ENCODE results near the gene PFN1. TPM values are rescaled to one million over a fixed set of nuclear protein-coding genes. Genes with fewer than 3 reads are reported as not detected.

PFN1 gene
- total RNA-seq, 2 donors from 2014 or later: 839 to 1,278 TPM

DNA sequence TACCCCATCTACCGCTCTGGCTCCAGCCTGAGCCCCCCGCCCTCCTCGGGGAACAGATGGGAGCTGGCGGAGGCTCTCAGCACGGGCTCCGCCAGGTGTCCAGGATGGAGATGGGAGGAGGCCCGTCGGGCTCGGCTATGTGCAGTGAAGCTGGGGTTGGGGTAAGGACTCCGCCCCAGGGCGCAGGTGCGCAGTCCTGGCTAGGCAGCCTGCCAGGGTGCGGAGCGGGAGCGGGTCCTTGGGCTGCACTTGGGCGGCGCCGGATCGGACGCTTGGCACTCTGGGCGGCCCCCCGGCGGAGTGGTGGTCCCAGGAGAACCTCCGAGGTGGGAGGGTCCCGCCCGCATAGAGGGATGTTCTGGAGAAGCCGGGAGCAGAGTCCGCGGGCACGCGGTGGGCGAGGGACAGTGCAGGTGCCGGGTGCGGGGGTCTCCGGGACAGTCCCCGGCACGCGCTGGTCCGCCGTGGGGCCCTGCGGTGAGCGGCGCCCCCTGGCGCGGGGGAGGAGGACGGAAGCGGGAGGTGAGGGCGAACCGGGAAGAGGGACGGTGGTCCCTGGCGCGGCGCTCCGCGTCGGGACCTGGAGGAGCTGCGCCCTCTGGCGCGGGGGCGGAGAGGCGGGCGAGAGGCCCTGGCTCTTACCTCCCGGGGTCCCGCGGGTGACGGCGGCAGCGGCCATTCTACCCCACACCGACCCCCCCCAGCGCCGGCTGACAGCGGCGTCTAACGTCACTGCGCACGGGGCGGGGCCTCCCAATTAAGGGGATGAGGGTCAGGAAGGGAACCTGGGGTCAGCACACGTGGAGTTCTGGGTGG, 38.8 kb upstream of the PFN1 start, which contains the start of gene CAMTA2:
Gene CAMTA2 (minus strand): TSS at position 725 of the 816 bp plus-strand sequence. CDS start 1,453 bp downstream, outside the sequence.
- Histone ChIP-seq H3K27ac (peak within 1 kb of the TSS; percentile 96), H3K9ac (ENCODE audit: low read depth in 2 of 2, low read length in 2 of 2) (peak within 1 kb of the TSS; percentile 92 to 99), H3K27me3 (no peaks in the 10 kb centered on the region), H3K9me3 (no peaks in the 10 kb centered on the region), H3K36me3 (peaks cover 5% of the 10 kb centered on the region), H3K4me3 (peak within 1 kb of the TSS; percentile 95), H3K4me1 (peaks cover 9% of the 10 kb centered on the region)
- intact Hi-C loops (cut with DNase I): no loop called here
- peak; percentile 94 for DNase-seq
- TF ChIP-seq, protein P1, sequence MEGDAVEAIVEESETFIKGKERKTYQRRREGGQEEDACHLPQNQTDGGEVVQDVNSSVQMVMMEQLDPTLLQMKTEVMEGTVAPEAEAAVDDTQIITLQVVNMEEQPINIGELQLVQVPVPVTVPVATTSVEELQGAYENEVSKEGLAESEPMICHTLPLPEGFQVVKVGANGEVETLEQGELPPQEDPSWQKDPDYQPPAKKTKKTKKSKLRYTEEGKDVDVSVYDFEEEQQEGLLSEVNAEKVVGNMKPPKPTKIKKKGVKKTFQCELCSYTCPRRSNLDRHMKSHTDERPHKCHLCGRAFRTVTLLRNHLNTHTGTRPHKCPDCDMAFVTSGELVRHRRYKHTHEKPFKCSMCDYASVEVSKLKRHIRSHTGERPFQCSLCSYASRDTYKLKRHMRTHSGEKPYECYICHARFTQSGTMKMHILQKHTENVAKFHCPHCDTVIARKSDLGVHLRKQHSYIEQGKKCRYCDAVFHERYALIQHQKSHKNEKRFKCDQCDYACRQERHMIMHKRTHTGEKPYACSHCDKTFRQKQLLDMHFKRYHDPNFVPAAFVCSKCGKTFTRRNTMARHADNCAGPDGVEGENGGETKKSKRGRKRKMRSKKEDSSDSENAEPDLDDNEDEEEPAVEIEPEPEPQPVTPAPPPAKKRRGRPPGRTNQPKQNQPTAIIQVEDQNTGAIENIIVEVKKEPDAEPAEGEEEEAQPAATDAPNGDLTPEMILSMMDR (IDR thresholded peaks at IDR 0.05): peak; percentile 72

DNA sequence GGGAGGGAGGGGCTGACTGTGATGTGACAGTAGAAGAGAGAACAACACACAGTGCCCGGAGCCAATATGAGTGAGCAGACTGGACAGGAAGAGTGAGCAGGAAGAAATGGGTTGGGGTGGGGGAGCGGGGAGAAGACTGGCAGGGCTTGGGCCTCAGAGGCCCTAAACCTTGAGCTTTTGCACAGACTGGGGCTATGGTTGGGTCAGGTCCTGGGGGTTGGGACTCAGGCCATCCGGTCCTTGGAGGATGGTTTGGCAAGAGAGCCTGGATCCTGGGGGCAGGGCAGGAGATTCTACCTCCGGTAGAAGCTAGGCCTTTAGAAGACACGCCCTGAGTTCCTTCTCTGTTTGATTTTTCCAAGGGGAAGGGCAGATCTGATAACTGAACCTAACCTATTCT, 38.1 kb upstream of the PFN1 start:
- Histone ChIP-seq H3K4me3 (peak overlapping the region; percentile 95), H3K27ac (peak overlapping the region; percentile 96), H3K9me3 (no peaks in the 10 kb centered on the region), H3K36me3 (peaks cover 5% of the 10 kb centered on the region), H3K27me3 (no peaks in the 10 kb centered on the region), H3K4me1 (peaks cover 9% of the 10 kb centered on the region), H3K9ac (ENCODE audit: low read depth in 2 of 2, low read length in 2 of 2) (peak overlapping the region; percentile 92 to 99)
- intact Hi-C loops (cut with DNase I): no loop called here
- TF ChIP-seq, protein P1 (IDR thresholded peaks at IDR 0.05): no peak
- DNase-seq: peak; percentile 57

- intact Hi-C loops (cut with DNase I): loop anchor here (5.0 kb wide), 1 partner anchor 80 kb away; no protein-coding TSS in a partner anchor
- Histone ChIP-seq H3K36me3 (peaks cover 5% of the 10 kb centered on the region), H3K27me3 (no peaks in the 10 kb centered on the region), H3K9me3 (no peaks in the 10 kb centered on the region), H3K4me3 (no peak overlapping the region), H3K27ac (no peak overlapping the region), H3K9ac (ENCODE audit: low read depth in 2 of 2, low read length in 2 of 2) (no peak overlapping the region), H3K4me1 (no peaks in the 10 kb centered on the region)
- TF ChIP-seq, protein P1 (IDR thresholded peaks at IDR 0.05): no peak
- DNase-seq: no peak
Observed at GRCh38 chr17:4982305-4982704, 34.0 kb upstream of the PFN1 start.

DNA sequence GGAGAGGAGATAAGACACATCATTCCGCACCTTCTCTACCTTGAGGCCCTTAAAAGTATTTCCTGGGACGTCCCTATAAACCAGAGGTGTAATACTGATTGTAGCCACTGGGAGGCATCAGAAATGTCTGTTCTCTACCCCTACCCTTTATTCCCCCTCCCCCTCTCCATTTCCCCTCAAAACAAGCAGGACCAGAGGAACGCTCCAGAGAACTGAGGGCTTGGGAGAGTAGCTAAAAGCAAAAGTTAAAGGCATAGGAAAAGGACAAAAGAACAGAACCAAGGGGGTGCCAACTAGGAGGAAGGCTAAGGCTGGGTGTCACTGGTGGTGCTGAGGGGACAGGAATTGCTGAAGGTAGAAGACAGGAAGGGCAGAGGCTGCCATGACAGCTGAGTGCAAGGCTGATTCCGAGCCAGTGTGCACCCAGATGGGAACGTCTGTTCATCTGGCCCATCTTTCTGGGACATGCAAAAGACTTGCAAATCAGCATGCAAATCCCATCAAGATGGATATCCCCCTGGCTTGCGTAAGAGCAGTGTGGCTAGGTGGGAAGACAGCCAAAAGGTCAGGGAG, 32.4 kb upstream of the PFN1 start:
- H3K36me3 ChIP-seq: peaks cover 5% of the 10 kb centered on the region
- no peaks in the 10 kb centered on the region for H3K9me3 ChIP-seq
- intact Hi-C loops (cut with DNase I): loop anchor here (5.0 kb wide), 1 partner anchor 82 kb away; no protein-coding TSS in a partner anchor
- TF ChIP-seq, protein P1 (IDR thresholded peaks at IDR 0.05): peak; percentile 78
- H3K4me1 ChIP-seq: no peaks in the 10 kb centered on the region
- no peaks in the 10 kb centered on the region for H3K27me3 ChIP-seq
- H3K27ac ChIP-seq: no peak overlapping the region
- no peak overlapping the region for H3K9ac ChIP-seq (ENCODE audit: low read depth in 2 of 2, low read length in 2 of 2)
- H3K4me3 ChIP-seq: no peak overlapping the region
- peak; percentile 56 for DNase-seq

GRCh38 chr17:4978726-4979125, 30.4 kb upstream of the PFN1 start:
- Histone ChIP-seq H3K9me3 (no peaks in the 10 kb centered on the region), H3K4me1 (no peaks in the 10 kb centered on the region), H3K27me3 (no peaks in the 10 kb centered on the region), H3K9ac (ENCODE audit: low read depth in 2 of 2, low read length in 2 of 2) (no peak overlapping the region), H3K36me3 (no peaks in the 10 kb centered on the region), H3K4me3 (no peak overlapping the region), H3K27ac (no peak overlapping the region)
- intact Hi-C loops (cut with DNase I): no loop called here
- no peak for DNase-seq
- TF ChIP-seq, protein P1 (IDR thresholded peaks at IDR 0.05): no peak

All from colonic mucosa (tissue), 4 donors.